HG03108 (cell line): ENCODE measurements around the gene SACM1L.

Source experiments
- ATAC-seq: cut with Tn5 transposase; IDR thresholded peaks from one replicate; pipeline ENCODE4 v1.9.1; 2021; ENCODE audit warnings: moderate library complexity; ENCODE audit not compliant: unreplicated experiment

SACM1L gene

GRCh38 chr3:45781841-45782240, 92.6 kb downstream of the SACM1L start:
- ATAC-seq: no peak

GRCh38 chr3:45782381-45782780, 93.2 kb downstream of the SACM1L start:
- no peak for ATAC-seq

GRCh38 chr3:45783667-45784066, 94.5 kb downstream of the SACM1L start:
- ATAC-seq: no peak

- no peak for ATAC-seq
These were observed 96.5 kb downstream of the SACM1L start for GRCh38 chr3:45785605-45786150.

- no peak for ATAC-seq
These were observed 97.8 kb downstream of the SACM1L start for GRCh38 chr3:45786801-45787495.

GRCh38 chr3:45787551-45787950, 98.4 kb downstream of the SACM1L start:
- no peak for ATAC-seq

- ATAC-seq: no peak
These were observed 100.1 kb downstream of the SACM1L start for GRCh38 chr3:45789235-45789812.

- no peak for ATAC-seq
These were observed 101.4 kb downstream of the SACM1L start for GRCh38 chr3:45790596-45790995.

- no peak for ATAC-seq
These were observed 102.8 kb downstream of the SACM1L start for GRCh38 chr3:45792036-45792435.

- no peak for ATAC-seq
These were observed 103.4 kb downstream of the SACM1L start for GRCh38 chr3:45792516-45793172.

- no peak for ATAC-seq
These were observed 104.4 kb downstream of the SACM1L start for GRCh38 chr3:45793482-45794176.

GRCh38 chr3:45794177-45794560, 105.0 kb downstream of the SACM1L start:
- no peak for ATAC-seq

- ATAC-seq: no peak
These were observed 105.5 kb downstream of the SACM1L start for GRCh38 chr3:45794660-45795059.
